Sigmoid colon (tissue), 4 donors: Measurements from ENCODE around the gene LRRFIP1.

Source experiments
- EP300 ChIP-seq, 4 donors: sonication (generic); formaldehyde crosslinking; IDR thresholded peaks; one replicate each; pipeline ENCODE4 v1.6.1; 2017; ENCODE audit warnings: antibody characterized with exemption in 4 of 4
- POLR2A ChIP-seq, 2 donors: fragments of 450-650 bp; IDR thresholded peaks; one replicate each; pipeline ENCODE4 v1.6.1; 2016; ENCODE audit warnings: antibody characterized with exemption in 2 of 2, mild to moderate bottlenecking in 2 of 2, moderate library complexity in 2 of 2
- POLR2AphosphoS5 ChIP-seq, 4 donors: sonication (generic); formaldehyde crosslinking; IDR thresholded peaks; one replicate each; pipeline ENCODE4 v1.6.1; 2017; ENCODE audit warnings: antibody characterized with exemption in 4 of 4
- TF ChIP-seq, protein P1 (sequence below), 4 experiments: fragments of 450-650 bp in 3 of 4; fragments of 200-600 bp in 1 of 4; IDR thresholded peaks; one replicate each; pipeline ENCODE4 v1.5.1; 2016 to 2019; ENCODE audit warnings: antibody characterized with exemption in 4 of 4, mild to moderate bottlenecking in 3 of 4, moderate library complexity in 2 of 4

DNA sequence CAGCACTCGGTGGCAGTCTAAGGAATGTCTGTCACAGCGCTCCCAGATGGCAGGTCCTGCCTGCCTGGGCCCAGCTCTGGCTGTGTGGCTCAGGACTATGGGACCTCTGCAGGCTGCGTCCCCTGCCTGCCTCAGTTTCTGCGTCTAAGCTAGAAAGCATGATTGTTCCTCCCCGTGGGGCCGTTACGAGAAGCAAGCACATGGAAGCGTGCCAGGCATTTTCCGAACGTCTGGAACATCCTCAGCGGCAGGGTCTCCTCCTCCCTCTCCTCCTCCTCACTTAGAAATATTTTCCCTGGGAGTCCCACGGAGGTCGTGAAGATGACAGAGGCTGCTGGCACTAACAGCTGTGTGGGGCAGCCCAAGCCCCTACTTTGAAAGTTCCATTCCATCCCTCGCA, 43.3 kb downstream of the LRRFIP1 start:
- TF ChIP-seq, protein P1, sequence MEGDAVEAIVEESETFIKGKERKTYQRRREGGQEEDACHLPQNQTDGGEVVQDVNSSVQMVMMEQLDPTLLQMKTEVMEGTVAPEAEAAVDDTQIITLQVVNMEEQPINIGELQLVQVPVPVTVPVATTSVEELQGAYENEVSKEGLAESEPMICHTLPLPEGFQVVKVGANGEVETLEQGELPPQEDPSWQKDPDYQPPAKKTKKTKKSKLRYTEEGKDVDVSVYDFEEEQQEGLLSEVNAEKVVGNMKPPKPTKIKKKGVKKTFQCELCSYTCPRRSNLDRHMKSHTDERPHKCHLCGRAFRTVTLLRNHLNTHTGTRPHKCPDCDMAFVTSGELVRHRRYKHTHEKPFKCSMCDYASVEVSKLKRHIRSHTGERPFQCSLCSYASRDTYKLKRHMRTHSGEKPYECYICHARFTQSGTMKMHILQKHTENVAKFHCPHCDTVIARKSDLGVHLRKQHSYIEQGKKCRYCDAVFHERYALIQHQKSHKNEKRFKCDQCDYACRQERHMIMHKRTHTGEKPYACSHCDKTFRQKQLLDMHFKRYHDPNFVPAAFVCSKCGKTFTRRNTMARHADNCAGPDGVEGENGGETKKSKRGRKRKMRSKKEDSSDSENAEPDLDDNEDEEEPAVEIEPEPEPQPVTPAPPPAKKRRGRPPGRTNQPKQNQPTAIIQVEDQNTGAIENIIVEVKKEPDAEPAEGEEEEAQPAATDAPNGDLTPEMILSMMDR (IDR thresholded peaks at IDR 0.05) = no peak
- TF ChIP-seq POLR2A (IDR thresholded peaks at IDR 0.05) = no peak
- no peak for TF ChIP-seq POLR2AphosphoS5 (IDR thresholded peaks at IDR 0.05)
- TF ChIP-seq EP300 (IDR thresholded peaks at IDR 0.05) = no peak
